Uterus (tissue), 2 donors: Measurements from ENCODE around the gene DLX6.

Source experiments
- POLR2A ChIP-seq, 2 donors: fragments of 450-650 bp; IDR thresholded peaks; one replicate each; pipeline ENCODE4 v1.6.1; 2016; ENCODE audit warnings: antibody characterized with exemption in 2 of 2, mild to moderate bottlenecking in 1 of 2, moderate library complexity in 1 of 2
- TF ChIP-seq, protein P1 (sequence below), 4 experiments: fragments of 200-600 bp in 2 of 4; fragments of 450-650 bp in 2 of 4; sonication (generic) in 2 of 4; IDR thresholded peaks; one replicate each; pipeline ENCODE4 v1.5.1; 2016 to 2019; ENCODE audit warnings: antibody characterized with exemption in 4 of 4, mild to moderate bottlenecking in 2 of 4, moderate library complexity in 1 of 4

- TF ChIP-seq, protein P1, sequence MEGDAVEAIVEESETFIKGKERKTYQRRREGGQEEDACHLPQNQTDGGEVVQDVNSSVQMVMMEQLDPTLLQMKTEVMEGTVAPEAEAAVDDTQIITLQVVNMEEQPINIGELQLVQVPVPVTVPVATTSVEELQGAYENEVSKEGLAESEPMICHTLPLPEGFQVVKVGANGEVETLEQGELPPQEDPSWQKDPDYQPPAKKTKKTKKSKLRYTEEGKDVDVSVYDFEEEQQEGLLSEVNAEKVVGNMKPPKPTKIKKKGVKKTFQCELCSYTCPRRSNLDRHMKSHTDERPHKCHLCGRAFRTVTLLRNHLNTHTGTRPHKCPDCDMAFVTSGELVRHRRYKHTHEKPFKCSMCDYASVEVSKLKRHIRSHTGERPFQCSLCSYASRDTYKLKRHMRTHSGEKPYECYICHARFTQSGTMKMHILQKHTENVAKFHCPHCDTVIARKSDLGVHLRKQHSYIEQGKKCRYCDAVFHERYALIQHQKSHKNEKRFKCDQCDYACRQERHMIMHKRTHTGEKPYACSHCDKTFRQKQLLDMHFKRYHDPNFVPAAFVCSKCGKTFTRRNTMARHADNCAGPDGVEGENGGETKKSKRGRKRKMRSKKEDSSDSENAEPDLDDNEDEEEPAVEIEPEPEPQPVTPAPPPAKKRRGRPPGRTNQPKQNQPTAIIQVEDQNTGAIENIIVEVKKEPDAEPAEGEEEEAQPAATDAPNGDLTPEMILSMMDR (IDR thresholded peaks at IDR 0.05), result no peak
- TF ChIP-seq POLR2A (IDR thresholded peaks at IDR 0.05), result no peak
Observed at GRCh38 chr7:96993094-96993865, 12.1 kb upstream of the DLX6 start.
